Measurements from ENCODE around the gene CNNM1. TPM values are rescaled to one million over a fixed set of nuclear protein-coding genes. Genes with fewer than 3 reads are reported as not detected.

The CNNM1 gene
- total RNA-seq, 1 experiment from 2014 or later = not detected

- H3K4me3 ChIP-seq = no peak overlapping the region
- no peak for DNase-seq
- no peaks in the 10 kb centered on the region for H3K27me3 ChIP-seq
- H3K36me3 ChIP-seq = no peaks in the 10 kb centered on the region
- H3K9me3 ChIP-seq (replicated peaks) = no peaks in the 10 kb centered on the region
- peaks cover 28% of the 10 kb centered on the region for H3K4me1 ChIP-seq
- H3K27ac ChIP-seq = no peak overlapping the region
These were observed 15.6 kb downstream of the CNNM1 start for GRCh38 chr10:99344715-99345114.

GRCh38 chr10:99345350-99345749, 16.2 kb downstream of the CNNM1 start:
- Histone ChIP-seq H3K27ac (no peak overlapping the region), H3K9me3 (replicated peaks) (no peaks in the 10 kb centered on the region), H3K4me3 (no peak overlapping the region), H3K4me1 (peaks cover 28% of the 10 kb centered on the region), H3K27me3 (no peaks in the 10 kb centered on the region), H3K36me3 (no peaks in the 10 kb centered on the region)
- peak; percentile 45 to 51 for DNase-seq

- no peaks in the 10 kb centered on the region for H3K27me3 ChIP-seq
- DNase-seq = peak; percentile 66 to 69
- no peaks in the 10 kb centered on the region for H3K36me3 ChIP-seq
- H3K4me1 ChIP-seq = peaks cover 28% of the 10 kb centered on the region
- H3K27ac ChIP-seq = peak overlapping the region; percentile 6; the same call in 1 of the 2 replicates
- H3K4me3 ChIP-seq = no peak overlapping the region
- H3K9me3 ChIP-seq (replicated peaks) = no peaks in the 10 kb centered on the region
These were observed 17.1 kb downstream of the CNNM1 start for GRCh38 chr10:99346247-99346646.

GRCh38 chr10:99347672-99348071, 18.5 kb downstream of the CNNM1 start:
- Histone ChIP-seq H3K4me3 (no peak overlapping the region), H3K27ac (no peak overlapping the region), H3K9me3 (replicated peaks) (0 out of 2 replicates have a peak, but pooled peaks cover 3% of the 10 kb centered on the region), H3K27me3 (peaks cover 4% of the 10 kb centered on the region; the same call in 1 of the 2 replicates), H3K4me1 (peaks cover 22% of the 10 kb centered on the region), H3K36me3 (no peaks in the 10 kb centered on the region)
- no peak for DNase-seq

- 0 out of 2 replicates have a peak, but pooled peaks cover 3% of the 10 kb centered on the region for H3K9me3 ChIP-seq (replicated peaks)
- DNase-seq = no peak
- H3K4me3 ChIP-seq = no peak overlapping the region
- H3K4me1 ChIP-seq = no peaks in the 10 kb centered on the region
- H3K27me3 ChIP-seq = peaks cover 24% of the 10 kb centered on the region
- no peaks in the 10 kb centered on the region for H3K36me3 ChIP-seq
- H3K27ac ChIP-seq = no peak overlapping the region
These were observed 24.0 kb downstream of the CNNM1 start for GRCh38 chr10:99353182-99353581.

- H3K4me1 ChIP-seq = no peaks in the 10 kb centered on the region
- H3K9me3 ChIP-seq (replicated peaks) = no peaks in the 10 kb centered on the region
- H3K27me3 ChIP-seq = peaks cover 20% of the 10 kb centered on the region
- H3K4me3 ChIP-seq = no peak overlapping the region
- H3K27ac ChIP-seq = no peak overlapping the region
- DNase-seq = no peak
- no peaks in the 10 kb centered on the region for H3K36me3 ChIP-seq
These were observed 28.5 kb downstream of the CNNM1 start for GRCh38 chr10:99357691-99358090.

GRCh38 chr10:99358101-99358500, 28.9 kb downstream of the CNNM1 start:
- Histone ChIP-seq H3K4me3 (no peak overlapping the region), H3K9me3 (replicated peaks) (no peaks in the 10 kb centered on the region), H3K27me3 (peaks cover 16% of the 10 kb centered on the region), H3K27ac (no peak overlapping the region), H3K4me1 (no peaks in the 10 kb centered on the region), H3K36me3 (no peaks in the 10 kb centered on the region)
- DNase-seq = no peak

GRCh38 chr10:99360934-99361333, 31.8 kb downstream of the CNNM1 start:
- Histone ChIP-seq H3K36me3 (no peaks in the 10 kb centered on the region), H3K27ac (no peak overlapping the region), H3K4me1 (no peaks in the 10 kb centered on the region), H3K9me3 (replicated peaks) (no peaks in the 10 kb centered on the region), H3K27me3 (peaks cover under 1% of the 10 kb centered on the region; the same call in 1 of the 2 replicates), H3K4me3 (no peak overlapping the region)
- DNase-seq = no peak

- no peaks in the 10 kb centered on the region for H3K4me1 ChIP-seq
- no peak overlapping the region for H3K27ac ChIP-seq
- no peaks in the 10 kb centered on the region for H3K27me3 ChIP-seq
- no peak overlapping the region for H3K4me3 ChIP-seq
- H3K36me3 ChIP-seq = no peaks in the 10 kb centered on the region
- no peaks in the 10 kb centered on the region for H3K9me3 ChIP-seq (replicated peaks)
- DNase-seq = no peak
These were observed 35.0 kb downstream of the CNNM1 start for GRCh38 chr10:99364125-99364524.

GRCh38 chr10:99365311-99365710, 36.2 kb downstream of the CNNM1 start:
- Histone ChIP-seq H3K36me3 (no peaks in the 10 kb centered on the region), H3K27ac (no peak overlapping the region), H3K4me3 (no peak overlapping the region), H3K27me3 (no peaks in the 10 kb centered on the region), H3K9me3 (replicated peaks) (no peaks in the 10 kb centered on the region), H3K4me1 (no peaks in the 10 kb centered on the region)
- DNase-seq = no peak

GRCh38 chr10:99365736-99366135, 36.6 kb downstream of the CNNM1 start:
- Histone ChIP-seq H3K4me3 (no peak overlapping the region), H3K9me3 (replicated peaks) (no peaks in the 10 kb centered on the region), H3K27ac (no peak overlapping the region), H3K36me3 (no peaks in the 10 kb centered on the region), H3K27me3 (no peaks in the 10 kb centered on the region; the same call in 1 of the 2 replicates), H3K4me1 (no peaks in the 10 kb centered on the region)
- no peak for DNase-seq

GRCh38 chr10:99366666-99367065, 37.5 kb downstream of the CNNM1 start:
- no peaks in the 10 kb centered on the region; the same call in 1 of the 2 replicates for H3K27me3 ChIP-seq
- DNase-seq = no peak
- no peaks in the 10 kb centered on the region for H3K9me3 ChIP-seq (replicated peaks)
- no peaks in the 10 kb centered on the region for H3K4me1 ChIP-seq
- H3K36me3 ChIP-seq = no peaks in the 10 kb centered on the region
- H3K4me3 ChIP-seq = no peak overlapping the region
- H3K27ac ChIP-seq = no peak overlapping the region

- no peak for DNase-seq
- H3K27ac ChIP-seq = no peak overlapping the region
These were observed 39.5 kb downstream of the CNNM1 start for GRCh38 chr10:99368646-99369045.

GRCh38 chr10:99369126-99369525, 40.0 kb downstream of the CNNM1 start:
- Histone ChIP-seq H3K4me3 (no peak overlapping the region), H3K4me1 (no peaks in the 10 kb centered on the region), H3K27ac (no peak overlapping the region), H3K9me3 (replicated peaks) (no peaks in the 10 kb centered on the region), H3K27me3 (no peaks in the 10 kb centered on the region; the same call in 1 of the 2 replicates), H3K36me3 (no peaks in the 10 kb centered on the region)
- no peak for DNase-seq

More at GRCh38 chr10:99368646-99369045, 39.5 kb downstream of the CNNM1 start:
- Histone ChIP-seq H3K4me3 (no peak overlapping the region), H3K9me3 (replicated peaks) (no peaks in the 10 kb centered on the region), H3K27me3 (no peaks in the 10 kb centered on the region; the same call in 1 of the 2 replicates), H3K4me1 (no peaks in the 10 kb centered on the region), H3K36me3 (no peaks in the 10 kb centered on the region)

- no peaks in the 10 kb centered on the region for H3K36me3 ChIP-seq
- no peak overlapping the region for H3K27ac ChIP-seq
- H3K4me3 ChIP-seq = no peak overlapping the region
- H3K4me1 ChIP-seq = no peaks in the 10 kb centered on the region
- H3K9me3 ChIP-seq (replicated peaks) = no peaks in the 10 kb centered on the region
- DNase-seq = no peak
- no peaks in the 10 kb centered on the region; the same call in 1 of the 2 replicates for H3K27me3 ChIP-seq
These were observed 40.4 kb downstream of the CNNM1 start for GRCh38 chr10:99369551-99369950.

- H3K27me3 ChIP-seq = peaks cover 7% of the 10 kb centered on the region; the same call in 1 of the 2 replicates
- H3K9me3 ChIP-seq (replicated peaks) = no peaks in the 10 kb centered on the region
- no peaks in the 10 kb centered on the region for H3K36me3 ChIP-seq
- no peak overlapping the region for H3K27ac ChIP-seq
- peak; percentile 32 to 56 for DNase-seq
- no peak overlapping the region for H3K4me3 ChIP-seq
- no peaks in the 10 kb centered on the region for H3K4me1 ChIP-seq
These were observed 41.8 kb downstream of the CNNM1 start for GRCh38 chr10:99370993-99371392.
